HEK293T (cell line): Measurements from ENCODE around the gene PSMD4.

Experiments used
- CTCF ChIA-PET: fragments of 350-600 bp; formaldehyde crosslinking; extraction: SDS; loops from one replicate; lab custom pipeline; 2021; ENCODE audit warnings: antibody characterized with exemption, inconsistent platforms; lab: Yijun Ruan, JAX
- POLR2A ChIA-PET: fragments of 350-600 bp; formaldehyde crosslinking; extraction: SDS; loops from one replicate; lab custom pipeline; 2020; ENCODE audit warnings: antibody characterized with exemption, inconsistent platforms; lab: Yijun Ruan, JAX
- DNase-seq: peaks from one replicate; pipeline ENCODE4 v3.0.0; 2012; ENCODE audit warnings: mixed read lengths; ENCODE audit errors: extremely low spot score
- ARNT ChIP-seq: fragments of 450-650 bp; IDR thresholded peaks from 2 replicates; pipeline ENCODE4 v1.6.1; 2017; ENCODE audit warnings: mild to moderate bottlenecking
- BHLHE40 ChIP-seq: fragments of 450-650 bp; IDR thresholded peaks from 2 replicates; pipeline ENCODE4 v1.6.1; 2016; ENCODE audit warnings: mild to moderate bottlenecking, moderate library complexity, borderline replicate concordance
- CTBP1 ChIP-seq: fragments of 450-650 bp; IDR thresholded peaks from 2 replicates; pipeline ENCODE4 v1.6.1; 2016; ENCODE audit warnings: borderline replicate concordance
- ELF4 ChIP-seq: fragments of 450-650 bp; IDR thresholded peaks from 2 replicates; pipeline ENCODE4 v1.6.1; 2017; ENCODE audit warnings: antibody characterized with exemption
- FOXA1 ChIP-seq: fragments of 450-650 bp; IDR thresholded peaks from 2 replicates; pipeline ENCODE4 v1.6.1; 2016; ENCODE audit warnings: mild to moderate bottlenecking
- FOXK2 ChIP-seq: fragments of 450-650 bp; IDR thresholded peaks from 2 replicates; pipeline ENCODE4 v1.6.1; 2016; ENCODE audit warnings: mild to moderate bottlenecking
- FOXM1 ChIP-seq: fragments of 450-650 bp; IDR thresholded peaks from 2 replicates; pipeline ENCODE4 v1.6.1; 2017; ENCODE audit warnings: mild to moderate bottlenecking, borderline replicate concordance
- HDGF ChIP-seq: fragments of 450-650 bp; IDR thresholded peaks from 2 replicates; pipeline ENCODE4 v1.6.1; 2017; ENCODE audit warnings: antibody characterized with exemption, borderline replicate concordance
- L3MBTL2 ChIP-seq: fragments of 450-650 bp; conservative IDR thresholded peaks from 2 replicates; pipeline ENCODE4 v1.6.1; 2016; ENCODE audit warnings: mild to moderate bottlenecking
- LEF1 ChIP-seq: fragments of 450-650 bp; IDR thresholded peaks from 2 replicates; pipeline ENCODE4 v1.6.1; 2017; ENCODE audit warnings: mild to moderate bottlenecking, borderline replicate concordance
- NFRKB ChIP-seq: fragments of 450-650 bp; IDR thresholded peaks from 2 replicates; pipeline ENCODE4 v1.6.1; 2016; ENCODE audit warnings: mild to moderate bottlenecking, moderate library complexity
- SP1 ChIP-seq: fragments of 450-650 bp; IDR thresholded peaks from 2 replicates; pipeline ENCODE4 v1.6.1; 2017
- SUZ12 ChIP-seq: fragments of 450-650 bp; IDR thresholded peaks from 2 replicates; pipeline ENCODE4 v1.6.1; 2016; ENCODE audit warnings: mild to moderate bottlenecking
- TARDBP ChIP-seq: fragments of 450-650 bp; IDR thresholded peaks from 2 replicates; pipeline ENCODE4 v1.6.1; 2016
- ZNF384 ChIP-seq: fragments of 450-650 bp; IDR thresholded peaks from 2 replicates; pipeline ENCODE4 v1.6.1; 2016
- TF ChIP-seq, protein P1 (sequence below): fragments of 450-650 bp; IDR thresholded peaks from 2 replicates; pipeline ENCODE4 v1.6.1; 2016

Gene PSMD4

DNA sequence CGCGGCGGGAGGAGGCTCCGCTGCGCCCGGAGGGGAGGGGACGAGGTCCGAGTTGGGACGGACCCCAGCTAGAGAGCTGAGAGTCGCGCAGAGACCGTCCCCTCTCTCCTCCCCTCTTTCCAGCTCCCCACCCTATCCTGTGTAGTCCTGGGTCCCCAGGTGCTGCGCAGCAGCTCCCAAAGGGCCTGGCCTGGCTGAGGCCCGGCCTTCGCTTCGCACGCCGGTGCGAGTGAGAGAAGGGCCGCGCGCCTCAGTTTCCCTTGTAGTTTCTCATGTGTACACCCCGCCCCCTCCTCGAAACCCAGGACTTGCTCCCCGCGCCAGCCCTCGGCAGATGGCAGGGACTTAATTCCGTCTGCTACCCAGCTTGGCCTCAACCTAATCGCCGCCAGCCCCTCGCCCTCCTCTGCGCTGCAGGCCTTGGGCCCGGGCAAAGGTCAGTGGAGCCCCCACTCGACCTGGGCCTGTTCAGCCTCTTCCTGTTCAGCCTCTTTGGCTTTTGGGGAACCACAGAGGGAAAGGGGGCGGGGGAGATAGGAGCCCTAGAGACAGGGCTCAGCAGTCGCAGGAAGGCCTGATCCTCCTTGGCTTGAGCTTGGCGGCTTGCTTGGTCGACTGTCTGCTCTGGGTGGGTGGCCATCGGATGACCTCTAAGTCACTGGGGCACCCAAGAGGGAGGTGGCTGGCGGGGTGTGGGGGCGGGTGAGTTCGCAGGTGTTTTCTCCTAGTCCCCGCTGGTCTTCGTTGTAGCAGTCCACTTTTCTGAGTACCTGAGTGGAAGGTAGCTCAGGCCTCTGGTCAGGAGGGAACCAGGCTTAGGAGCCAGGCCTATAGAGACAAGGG, 28.6 kb downstream of the PSMD4 start:
- no peak for DNase-seq
- CTCF ChIA-PET = interaction anchor here (0.6 to 1.2 kb wide), 3 partner anchors 58 to 325 kb away, joined by 3 to 5 read pairs (median 4); no protein-coding TSS in a partner anchor
- POLR2A ChIA-PET = interaction anchor here (1.0 to 2.6 kb wide), 12 partner anchors 9 to 115 kb away, joined by 3 to 25 read pairs (median 4); partner anchors contain the start of genes PI4KB, PSMD4, RFX5 and VPS72
- no peak for TF ChIP-seq NFRKB
- TF ChIP-seq ELF4 = no peak
- no peak for TF ChIP-seq L3MBTL2
- no peak for TF ChIP-seq FOXM1
- no peak for TF ChIP-seq HDGF
- no peak for TF ChIP-seq ZNF384
- no peak for TF ChIP-seq FOXA1
- no peak for TF ChIP-seq FOXK2
- TF ChIP-seq TARDBP = no peak

DNA sequence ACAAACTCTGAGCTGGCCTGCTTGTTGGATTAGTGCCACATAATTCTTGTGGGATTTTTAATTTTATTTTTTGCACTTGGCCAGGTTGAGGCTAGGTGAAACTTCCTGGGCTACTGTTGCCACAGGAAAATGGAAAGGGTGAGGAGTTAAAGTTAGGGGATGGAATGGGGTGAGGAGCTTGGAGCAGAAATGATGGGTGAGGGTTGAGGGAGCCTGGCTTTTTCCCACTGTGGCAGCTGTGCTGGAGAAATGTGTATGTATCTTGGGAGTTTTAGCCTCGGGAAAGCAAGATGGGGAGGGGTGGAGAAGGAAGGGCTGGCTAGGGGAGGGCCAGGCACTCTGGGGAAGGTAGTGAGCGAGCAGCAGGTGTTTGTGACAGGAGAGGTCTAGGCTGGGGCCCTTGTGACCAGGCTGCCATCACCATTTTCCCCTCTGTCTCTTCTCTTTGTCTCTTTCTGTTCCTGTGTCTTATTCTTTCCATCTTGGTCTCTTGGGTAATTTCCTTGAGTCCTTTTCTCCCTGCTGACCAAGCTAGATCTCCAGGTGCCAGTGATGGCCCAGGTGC, 29.6 kb downstream of the PSMD4 start:
- ChIA-PET POLR2A (interaction anchor here (1.0 to 2.6 kb wide), 8 partner anchors 9 to 114 kb away, joined by 3 to 9 read pairs (median 4); partner anchors contain the start of genes PSMD4 and VPS72), CTCF (interaction anchor here (0.6 kb wide), 2 partner anchors 65 to 324 kb away, joined by 3 to 5 read pairs; no protein-coding TSS in a partner anchor)
- no peak for DNase-seq
- TF ChIP-seq HDGF (no peak), CTBP1 (no peak), BHLHE40 (no peak), LEF1 (no peak), ARNT (no peak), FOXM1 (no peak), FOXK2 (no peak), SP1 (no peak), SUZ12 (no peak), FOXA1 (no peak), ZNF384 (no peak), L3MBTL2 (no peak), NFRKB (no peak), ELF4 (no peak), TARDBP (no peak)
- TF ChIP-seq, protein P1, sequence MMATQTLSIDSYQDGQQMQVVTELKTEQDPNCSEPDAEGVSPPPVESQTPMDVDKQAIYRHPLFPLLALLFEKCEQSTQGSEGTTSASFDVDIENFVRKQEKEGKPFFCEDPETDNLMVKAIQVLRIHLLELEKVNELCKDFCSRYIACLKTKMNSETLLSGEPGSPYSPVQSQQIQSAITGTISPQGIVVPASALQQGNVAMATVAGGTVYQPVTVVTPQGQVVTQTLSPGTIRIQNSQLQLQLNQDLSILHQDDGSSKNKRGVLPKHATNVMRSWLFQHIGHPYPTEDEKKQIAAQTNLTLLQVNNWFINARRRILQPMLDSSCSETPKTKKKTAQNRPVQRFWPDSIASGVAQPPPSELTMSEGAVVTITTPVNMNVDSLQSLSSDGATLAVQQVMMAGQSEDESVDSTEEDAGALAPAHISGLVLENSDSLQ = no peak

DNA sequence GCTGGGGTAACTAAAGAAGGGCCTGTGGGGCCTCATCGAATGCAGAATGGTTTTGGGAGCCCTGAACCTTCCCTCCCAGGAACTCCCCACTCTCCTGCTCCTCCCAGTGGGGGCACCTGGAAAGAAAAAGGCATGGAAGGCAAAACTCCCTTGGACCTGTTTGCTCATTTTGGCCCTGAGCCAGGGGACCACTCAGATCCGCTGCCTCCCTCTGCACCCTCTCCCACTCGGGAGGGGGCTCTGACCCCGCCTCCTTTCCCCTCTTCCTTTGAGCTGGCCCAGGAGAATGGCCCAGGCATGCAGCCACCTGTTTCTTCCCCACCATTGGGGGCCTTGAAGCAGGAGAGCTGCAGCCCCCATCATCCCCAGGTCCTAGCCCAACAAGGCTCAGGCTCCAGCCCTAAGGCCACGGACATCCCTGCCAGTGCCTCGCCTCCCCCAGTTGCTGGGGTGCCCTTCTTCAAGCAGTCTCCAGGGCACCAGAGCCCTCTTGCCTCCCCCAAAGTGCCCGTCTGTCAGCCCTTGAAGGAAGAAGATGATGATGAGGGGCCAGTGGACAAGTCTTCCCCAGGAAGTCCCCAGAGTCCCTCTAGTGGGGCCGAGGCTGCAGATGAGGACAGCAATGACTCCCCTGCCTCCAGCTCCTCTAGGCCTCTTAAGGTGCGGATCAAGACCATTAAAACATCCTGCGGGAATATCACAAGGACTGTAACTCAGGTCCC, 32.2 kb downstream of the PSMD4 start:
- ChIA-PET CTCF (no interaction called here), POLR2A (no interaction called here)
- DNase-seq = no peak
- TF ChIP-seq ZNF384 (no peak), BHLHE40 (no peak), FOXM1 (no peak), SUZ12 (no peak), FOXA1 (no peak), SP1 (no peak), NFRKB (no peak)
- TF ChIP-seq, protein P1 = no peak

DNA sequence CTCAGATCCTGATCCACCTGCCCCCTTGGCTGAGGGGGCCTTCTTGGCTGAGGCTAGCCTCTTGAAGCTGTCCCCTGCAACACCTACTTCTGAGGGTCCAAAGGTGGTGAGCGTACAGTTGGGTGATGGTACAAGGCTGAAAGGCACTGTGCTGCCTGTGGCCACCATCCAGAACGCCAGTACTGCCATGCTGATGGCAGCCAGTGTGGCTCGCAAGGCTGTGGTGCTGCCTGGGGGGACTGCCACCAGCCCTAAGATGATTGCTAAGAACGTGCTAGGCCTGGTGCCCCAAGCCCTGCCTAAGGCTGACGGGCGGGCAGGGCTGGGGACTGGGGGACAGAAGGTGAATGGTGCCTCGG, 32.8 kb downstream of the PSMD4 start:
- ChIA-PET CTCF (no interaction called here), POLR2A (no interaction called here)
- DNase-seq = no peak
- TF ChIP-seq FOXA1 (no peak), FOXM1 (no peak), LEF1 (no peak), ZNF384 (no peak), TARDBP (no peak), SP1 (no peak), ELF4 (no peak), FOXK2 (no peak), HDGF (no peak), BHLHE40 (no peak), ARNT (no peak), SUZ12 (no peak), CTBP1 (no peak), NFRKB (no peak)
- TF ChIP-seq, protein P1 = no peak

DNA sequence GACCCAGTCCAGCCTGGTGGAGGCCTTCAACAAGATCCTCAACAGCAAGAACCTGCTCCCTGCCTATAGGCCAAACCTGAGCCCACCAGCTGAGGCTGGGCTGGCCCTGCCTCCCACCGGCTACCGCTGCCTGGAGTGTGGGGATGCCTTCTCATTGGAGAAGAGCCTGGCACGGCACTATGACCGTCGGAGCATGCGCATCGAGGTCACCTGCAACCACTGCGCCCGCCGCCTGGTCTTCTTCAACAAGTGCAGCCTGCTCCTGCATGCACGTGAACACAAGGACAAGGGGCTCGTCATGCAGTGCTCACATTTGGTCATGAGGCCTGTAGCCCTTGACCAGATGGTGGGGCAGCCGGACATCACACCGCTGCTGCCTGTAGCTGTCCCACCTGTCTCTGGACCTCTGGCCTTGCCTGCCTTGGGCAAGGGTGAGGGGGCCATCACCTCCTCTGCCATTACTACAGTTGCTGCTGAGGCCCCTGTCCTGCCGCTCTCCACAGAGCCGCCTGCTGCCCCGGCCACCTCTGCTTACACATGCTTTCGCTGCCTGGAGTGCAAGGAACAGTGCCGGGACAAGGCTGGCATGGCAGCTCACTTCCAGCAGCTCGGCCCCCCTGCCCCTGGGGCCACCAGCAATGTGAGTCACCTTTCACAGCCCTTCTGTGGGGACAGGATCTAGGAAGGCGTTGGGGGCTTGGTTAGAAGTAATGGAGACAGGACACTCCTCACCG, 33.4 kb downstream of the PSMD4 start:
- ChIA-PET CTCF (no interaction called here), POLR2A (no interaction called here)
- no peak for DNase-seq
- TF ChIP-seq SUZ12 = no peak
- TF ChIP-seq TARDBP = no peak
- TF ChIP-seq FOXK2 = no peak
- no peak for TF ChIP-seq ELF4
- no peak for TF ChIP-seq SP1
- TF ChIP-seq, protein P1 = no peak
- no peak for TF ChIP-seq ARNT
- TF ChIP-seq NFRKB = no peak
- TF ChIP-seq LEF1 = no peak
- TF ChIP-seq FOXM1 = no peak
- TF ChIP-seq HDGF = no peak
- no peak for TF ChIP-seq L3MBTL2
- TF ChIP-seq ZNF384 = no peak
- no peak for TF ChIP-seq BHLHE40
- TF ChIP-seq FOXA1 = no peak
- no peak for TF ChIP-seq CTBP1
